Stimulated activated CD8-positive, alpha-beta memory T cell treated with anti-CD3 and anti-CD28 coated beads, Interleukin-15, amount 100 ng/mL, for 1 hour (primary cell): ENCODE measurements around the gene OSBPL8.

ENCODE experiments used
- DNase-seq: peaks from one replicate; pipeline ENCODE4 v3.0.0-alpha.2; 2020; ENCODE audit warnings: low read depth

Gene OSBPL8

GRCh38 chr12:76470028-76470939, 89.3 kb downstream of the OSBPL8 start:
- DNase-seq, result no peak

GRCh38 chr12:76464631-76465166, 94.9 kb downstream of the OSBPL8 start:
- DNase-seq, result no peak

- DNase-seq, result no peak
Measured at GRCh38 chr12:76462668-76463224, 96.8 kb downstream of the OSBPL8 start.

GRCh38 chr12:76460807-76461206, 98.8 kb downstream of the OSBPL8 start:
- DNase-seq, result no peak

- DNase-seq, result no peak
Measured at GRCh38 chr12:76457818-76458217, 101.8 kb downstream of the OSBPL8 start.

- no peak for DNase-seq
Measured at GRCh38 chr12:76457010-76457409, 102.6 kb downstream of the OSBPL8 start.

- no peak for DNase-seq
Measured at GRCh38 chr12:76455582-76456345, 103.8 kb downstream of the OSBPL8 start.

- DNase-seq, result no peak
Measured at GRCh38 chr12:76451528-76451927, 108.0 kb downstream of the OSBPL8 start.

GRCh38 chr12:76450690-76451089, 108.9 kb downstream of the OSBPL8 start:
- DNase-seq, result no peak

GRCh38 chr12:76449993-76450392, 109.6 kb downstream of the OSBPL8 start:
- DNase-seq, result no peak

- DNase-seq, result no peak
Measured at GRCh38 chr12:76449583-76449982, 110.0 kb downstream of the OSBPL8 start.

- no peak for DNase-seq
Measured at GRCh38 chr12:76449016-76449415, 110.6 kb downstream of the OSBPL8 start.

GRCh38 chr12:76446090-76446489, 113.5 kb downstream of the OSBPL8 start:
- no peak for DNase-seq

GRCh38 chr12:76445462-76445861, 114.1 kb downstream of the OSBPL8 start:
- no peak for DNase-seq

GRCh38 chr12:76444408-76444984, 115.1 kb downstream of the OSBPL8 start:
- DNase-seq, result no peak

- no peak for DNase-seq
Measured at GRCh38 chr12:76441016-76441415, 118.6 kb downstream of the OSBPL8 start.

- DNase-seq, result no peak
Measured at GRCh38 chr12:76432733-76433132, 126.8 kb downstream of the OSBPL8 start.

- no peak for DNase-seq
Measured at GRCh38 chr12:76428117-76428516, 131.5 kb downstream of the OSBPL8 start.

GRCh38 chr12:76426160-76426559, 133.4 kb downstream of the OSBPL8 start:
- DNase-seq, result no peak

GRCh38 chr12:76424941-76425340, 134.6 kb downstream of the OSBPL8 start:
- no peak for DNase-seq

GRCh38 chr12:76422543-76423438, 136.8 kb downstream of the OSBPL8 start:
- no peak for DNase-seq
